Stimulated activated CD4-positive, alpha-beta T cell treated with anti-CD3 and anti-CD28 coated beads, Interleukin-15, amount 100 ng/mL, for 48 hours (primary cell): Measurements from ENCODE around the gene TTLL7.

Source experiments
- DNase-seq, 2 donors: peaks; one replicate each; pipeline ENCODE4 v3.0.0-alpha.2; 2020; ENCODE audit warnings: low read depth in 2 of 2

TTLL7 gene

GRCh38 chr1:83882906-83883305 lies 116.0 kb downstream of the TTLL7 start:
- no peak for DNase-seq

GRCh38 chr1:83872515-83872914 lies 126.4 kb downstream of the TTLL7 start:
- DNase-seq, result no peak

- no peak for DNase-seq
These were observed 133.9 kb downstream of the TTLL7 start for GRCh38 chr1:83864991-83865390.

GRCh38 chr1:83860490-83861221 lies 138.3 kb downstream of the TTLL7 start:
- DNase-seq, result peak; percentile 64 to 70

- DNase-seq, result no peak
These were observed 141.2 kb downstream of the TTLL7 start for GRCh38 chr1:83857716-83858115.

- DNase-seq, result no peak
These were observed 141.8 kb downstream of the TTLL7 start for GRCh38 chr1:83857103-83857502.

- DNase-seq, result no peak
These were observed 142.6 kb downstream of the TTLL7 start for GRCh38 chr1:83856381-83856780.

- DNase-seq, result no peak
These were observed 144.5 kb downstream of the TTLL7 start for GRCh38 chr1:83854456-83854855.

GRCh38 chr1:83850834-83851233 lies 148.1 kb downstream of the TTLL7 start:
- DNase-seq, result no peak

- DNase-seq, result no peak
These were observed 149.5 kb downstream of the TTLL7 start for GRCh38 chr1:83849191-83850061.

GRCh38 chr1:83846138-83846537 lies 152.8 kb downstream of the TTLL7 start:
- DNase-seq, result no peak

GRCh38 chr1:83845437-83846071 lies 153.4 kb downstream of the TTLL7 start:
- no peak for DNase-seq

- DNase-seq, result no peak
These were observed 154.4 kb downstream of the TTLL7 start for GRCh38 chr1:83844546-83844945.

- DNase-seq, result no peak
These were observed 159.3 kb downstream of the TTLL7 start for GRCh38 chr1:83839566-83840173.

- no peak for DNase-seq
These were observed 160.4 kb downstream of the TTLL7 start for GRCh38 chr1:83838573-83838972.

GRCh38 chr1:83836543-83836942 lies 162.4 kb downstream of the TTLL7 start:
- DNase-seq, result no peak

GRCh38 chr1:83834621-83835264 lies 164.2 kb downstream of the TTLL7 start:
- DNase-seq, result no peak

- no peak for DNase-seq
These were observed 166.7 kb downstream of the TTLL7 start for GRCh38 chr1:83832194-83832593.

GRCh38 chr1:83829106-83829505 lies 169.8 kb downstream of the TTLL7 start:
- no peak for DNase-seq

- no peak for DNase-seq
These were observed 170.5 kb downstream of the TTLL7 start for GRCh38 chr1:83828456-83828855.

- DNase-seq, result no peak
These were observed 171.2 kb downstream of the TTLL7 start for GRCh38 chr1:83827741-83828140.

GRCh38 chr1:83822208-83822607 lies 176.7 kb downstream of the TTLL7 start:
- no peak for DNase-seq
